GM23338 (cell line): ENCODE results near the gene GSDME. TPM values are rescaled to one million over a fixed set of nuclear protein-coding genes. Genes with fewer than 3 reads are reported as not detected.

Source experiments
- ATAC-seq: fragments of 200-7000 bp; cut with Tn5 transposase; 3 replicates; pipeline ENCODE4 v1.9.1; 2020
- DNase-seq: peaks from one replicate; pipeline ENCODE4 v3.0.0-alpha.2; 2015; ENCODE audit warnings: low spot score
- H2AFZ ChIP-seq: fragments of 200-600 bp; sonication (generic); 2 replicates; pipeline ENCODE4 v1.8.0; 2016; ENCODE audit warnings: antibody characterized with exemption, mild to moderate bottlenecking, moderate library complexity
- H3F3A ChIP-seq: fragments of 200-600 bp; sonication (generic); replicated peaks from 2 replicates; pipeline ENCODE4 v1.8.0; 2017; ENCODE audit warnings: antibody characterized with exemption, mixed run types, low read depth
- H3K27ac ChIP-seq: fragments of 200-600 bp; sonication (generic); 2 replicates; pipeline ENCODE4 v1.6.1; 2016; ENCODE audit warnings: low read depth
- H3K27me3 ChIP-seq: fragments of 200-600 bp; sonication (generic); 2 replicates; pipeline ENCODE4 v1.8.0; 2016; ENCODE audit warnings: mild to moderate bottlenecking, mixed run types, moderate library complexity; ENCODE audit not compliant: insufficient read depth
- H3K36me3 ChIP-seq: fragments of 200-600 bp; sonication (generic); 2 replicates; pipeline ENCODE4 v1.8.0; 2016; ENCODE audit warnings: mild to moderate bottlenecking; ENCODE audit not compliant: insufficient read depth
- H3K4me1 ChIP-seq: fragments of 200-600 bp; sonication (generic); 2 replicates; pipeline ENCODE4 v1.8.0; 2016; ENCODE audit warnings: mild to moderate bottlenecking, moderate library complexity; ENCODE audit not compliant: insufficient read depth
- H3K4me2 ChIP-seq: fragments of 200-600 bp; sonication (generic); 2 replicates; pipeline ENCODE4 v1.7.1; 2017; ENCODE audit warnings: mixed run types
- H3K4me3 ChIP-seq: fragments of 200-600 bp; sonication (generic); 2 replicates; pipeline ENCODE4 v1.6.1; 2016; ENCODE audit warnings: mixed run types
- H3K79me2 ChIP-seq: fragments of 200-600 bp; sonication (generic); replicated peaks from 2 replicates; pipeline ENCODE4 v1.8.0; 2017; ENCODE audit warnings: mild to moderate bottlenecking; ENCODE audit not compliant: insufficient read depth
- H3K9me2 ChIP-seq: fragments of 200-600 bp; sonication (generic); 2 replicates; pipeline ENCODE4 v1.8.0; 2017; ENCODE audit not compliant: insufficient read depth
- H4K20me1 ChIP-seq: fragments of 200-600 bp; sonication (generic); replicated peaks from 2 replicates; pipeline ENCODE4 v1.8.0; 2017; ENCODE audit warnings: mild to moderate bottlenecking; ENCODE audit not compliant: insufficient read depth
- H3K27ac Mint-ChIP-seq: 2 replicates; pipeline ENCODE4 v1.8.0; 2020; ENCODE audit warnings: inconsistent platforms, mild to moderate bottlenecking, moderate library complexity, mixed read lengths
- H3K27me3 Mint-ChIP-seq: 3 replicates; pipeline ENCODE4 v1.8.0; 2022; ENCODE audit warnings: low read depth, mild to moderate bottlenecking, moderate library complexity, mixed read lengths, inconsistent platforms; ENCODE audit not compliant: insufficient read depth, poor library complexity
- H3K36me3 Mint-ChIP-seq: 3 replicates; pipeline ENCODE4 v1.8.0; 2021; ENCODE audit warnings: low read depth, mild to moderate bottlenecking, inconsistent platforms, moderate library complexity, mixed read lengths
- H3K4me1 Mint-ChIP-seq: 3 replicates; pipeline ENCODE4 v1.8.0; 2020; ENCODE audit warnings: mild to moderate bottlenecking, inconsistent platforms, mixed read lengths
- H3K4me3 Mint-ChIP-seq: 3 replicates; pipeline ENCODE4 v1.8.0; 2021; ENCODE audit warnings: moderate library complexity, mild to moderate bottlenecking, inconsistent platforms, mixed read lengths
- H3K9me3 Mint-ChIP-seq: 3 replicates; pipeline ENCODE4 v1.8.0; 2020; ENCODE audit warnings: moderate library complexity, mild to moderate bottlenecking, inconsistent platforms, mixed read lengths
- CREB1 ChIP-seq: fragments of 250-450 bp; sonication (Bioruptor Pico); IDR thresholded peaks from 2 replicates; pipeline ENCODE4 v1.5.0; 2020; ENCODE audit warnings: low read depth, mild to moderate bottlenecking, moderate library complexity
- EZH2 ChIP-seq: fragments of 200-600 bp; sonication (generic); IDR thresholded peaks from one replicate; pipeline ENCODE4 v1.8.0; 2017; ENCODE audit warnings: antibody characterized with exemption, mild to moderate bottlenecking, low read depth; ENCODE audit not compliant: unreplicated experiment
- REST ChIP-seq: IDR thresholded peaks from one replicate; pipeline ENCODE4 v1.6.1; 2018; ENCODE audit warnings: antibody characterized with exemption; ENCODE audit not compliant: unreplicated experiment
- STAT1 ChIP-seq: IDR thresholded peaks from one replicate; pipeline ENCODE4 v1.6.1; 2016; ENCODE audit warnings: antibody characterized with exemption; ENCODE audit not compliant: unreplicated experiment
- ZNF331 ChIP-seq: fragments of 250-450 bp; sonication (Bioruptor Pico); IDR thresholded peaks from 2 replicates; pipeline ENCODE4 v1.5.0; 2020; ENCODE audit warnings: low read depth, mild to moderate bottlenecking, moderate library complexity
- ZNF462 ChIP-seq: fragments of 250-450 bp; sonication (Bioruptor Pico); IDR thresholded peaks from 2 replicates; pipeline ENCODE4 v1.5.0; 2020; ENCODE audit warnings: mild to moderate bottlenecking, moderate library complexity
- polyA plus RNA-seq: library from polyadenylated mRNA; unstranded; fragments of >200 nt; fragmentation: Nextera tagmentation; extraction: Ambion mirVana; gene quantifications from 2 replicates; pipeline ENCODE4 v1.2.1, GENCODE V29; 2016
- total RNA-seq: library from RNA; depleted of rRNA; stranded (reverse); fragments of >200 nt; shearing (Covaris generic); gene quantifications from 2 replicates; pipeline ENCODE4 v1.2.3, GENCODE V29; 2014

Gene GSDME
- total and polyA plus RNA-seq, 2 experiments from 2014 or later, result 8.3 to 8.5 TPM

- TF ChIP-seq ZNF462 (CRISPR knock-in tag) (no peak), ZNF331 (no peak), REST (no peak), STAT1 (no peak)
Observed at GRCh38 chr7:24709585-24710360, 47.5 kb downstream of the GSDME start (continued).

DNA sequence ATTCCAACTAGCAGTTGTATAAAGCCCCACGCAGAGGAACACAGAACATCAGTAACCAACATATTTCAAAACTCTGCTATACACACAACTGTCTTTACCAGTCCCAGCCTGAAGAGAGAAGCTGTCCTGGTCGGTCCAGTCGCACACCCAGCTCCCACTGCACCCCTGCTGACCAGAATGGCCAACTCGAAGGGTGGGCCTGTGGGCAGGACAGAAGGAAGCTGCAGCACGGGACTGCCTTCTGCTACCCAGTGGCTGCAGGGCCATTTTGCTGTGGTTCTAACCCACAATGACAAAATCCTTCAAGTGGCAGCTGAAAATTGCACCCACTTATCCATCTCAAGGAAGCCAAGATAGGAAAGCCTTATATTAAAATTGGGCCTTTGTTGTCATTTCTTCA lies 48.2 kb downstream of the GSDME start:
- H3K36me3 Mint-ChIP-seq, result peaks cover 15% of the 10 kb centered on the region
- H3K27me3 Mint-ChIP-seq, result peaks cover 19% of the 10 kb centered on the region
- no peak overlapping the region for H2AFZ ChIP-seq
- TF ChIP-seq EZH2, result no peak
- no peak for TF ChIP-seq CREB1 (CRISPR knock-in tag)

More for the DNA sequence above, 48.2 kb downstream of the GSDME start:
- H3K27ac ChIP-seq, result no peak overlapping the region
- no peaks in the 10 kb centered on the region for H3K36me3 ChIP-seq
- Mint-ChIP-seq H3K27ac (no peak overlapping the region), H3K4me3 (no peak overlapping the region), H3K9me3 (0 out of 3 replicates have a peak, but pooled peaks cover 3% of the 10 kb centered on the region), H3K4me1 (peaks cover 36% of the 10 kb centered on the region)
- peaks cover 9% of the 10 kb centered on the region; the same call in 1 of the 2 replicates for H4K20me1 ChIP-seq
- no peaks in the 10 kb centered on the region for H3K79me2 ChIP-seq
- H3F3A ChIP-seq, result 0 out of 2 replicates have a peak, but pooled peaks cover 3% of the 10 kb centered on the region
- no peak overlapping the region for H3K4me3 ChIP-seq
- DNase-seq (no peak), ATAC-seq (no peak)
- H3K9me2 ChIP-seq, result no peaks in the 10 kb centered on the region
- H3K27me3 ChIP-seq, result no peaks in the 10 kb centered on the region
- H3K4me1 ChIP-seq, result no peaks in the 10 kb centered on the region; the same call in 1 of the 2 replicates
- H3K4me2 ChIP-seq, result no peak overlapping the region
